Right renal cortex interstitium (tissue), 3 donors: ENCODE data around the gene JAM3. TPM values are rescaled to one million over a fixed set of nuclear protein-coding genes. Genes with fewer than 3 reads are reported as not detected.
"Not testable (repeated sequence)": the region's sequence is repeated elsewhere in the genome, so short reads cannot be mapped to it uniquely, and the experiment has no call there.

Experiments
- DNase-seq, 3 donors: peaks; one replicate each; pipeline ENCODE4 v3.0.0-alpha.2; 2013; ENCODE audit warnings: low read depth in 3 of 3, low spot score in 2 of 3
- polyA plus RNA-seq, 3 donors: library from polyadenylated mRNA; unstranded; fragments of 120-200 nt; gene quantifications; one replicate each; pipeline ENCODE4 v1.2.1, GENCODE V29; 2013; ENCODE audit not compliant: insufficient read length in 3 of 3

The JAM3 gene
- polyA plus RNA-seq, 3 donors: 47.7 to 55.4 (median 49.2) TPM

- DNase-seq: no peak
These were observed 13.8 kb upstream of the JAM3 start for GRCh38 chr11:134055029-134055428.

- DNase-seq: no peak
These were observed 8.6 kb upstream of the JAM3 start for GRCh38 chr11:134060316-134060715.

- no peak for DNase-seq
These were observed 6.4 kb upstream of the JAM3 start for GRCh38 chr11:134062265-134063123.

- DNase-seq: no peak
These were observed 5.8 kb upstream of the JAM3 start for GRCh38 chr11:134063124-134063495.

- DNase-seq: no peak
These were observed 4.7 kb upstream of the JAM3 start for GRCh38 chr11:134063991-134064747.

- no peak for DNase-seq
These were observed 3.5 kb upstream of the JAM3 start for GRCh38 chr11:134065381-134065780.

- no peak for DNase-seq
These were observed 1.7 kb upstream of the JAM3 start for GRCh38 chr11:134066943-134067885.

GRCh38 chr11:134069426-134070341 lies 812 bp downstream of the JAM3 start:
- no peak for DNase-seq

- no peak for DNase-seq
These were observed 1.5 kb downstream of the JAM3 start for GRCh38 chr11:134070342-134070845.

GRCh38 chr11:134071306-134071705 lies 2.4 kb downstream of the JAM3 start:
- DNase-seq: no peak

- DNase-seq: no peak
These were observed 3.0 kb downstream of the JAM3 start for GRCh38 chr11:134071766-134072402.

- DNase-seq: no peak
These were observed 4.0 kb downstream of the JAM3 start for GRCh38 chr11:134072844-134073243.

GRCh38 chr11:134074346-134074745 lies 5.5 kb downstream of the JAM3 start:
- DNase-seq: no peak

GRCh38 chr11:134074766-134075165 lies 5.9 kb downstream of the JAM3 start:
- DNase-seq: no peak

GRCh38 chr11:134079317-134079716 lies 10.4 kb downstream of the JAM3 start:
- no peak for DNase-seq

GRCh38 chr11:134081258-134081657 lies 12.4 kb downstream of the JAM3 start:
- not testable (repeated sequence) for DNase-seq

GRCh38 chr11:134082990-134083389 lies 14.1 kb downstream of the JAM3 start:
- no peak for DNase-seq

- no peak for DNase-seq
These were observed 17.5 kb downstream of the JAM3 start for GRCh38 chr11:134086376-134086775.

- not testable (repeated sequence) for DNase-seq
These were observed 23.1 kb downstream of the JAM3 start for GRCh38 chr11:134092006-134092405.
